ENCODE data around the gene P3H2. TPM values are rescaled to one million over a fixed set of nuclear protein-coding genes. Genes with fewer than 3 reads are reported as not detected.
"Not testable (repeated sequence)": the region's sequence is repeated elsewhere in the genome, so short reads cannot be mapped to it uniquely, and the experiment has no call there.

The P3H2 gene
- total RNA-seq, 1 donor from 2014 or later: 3.9 TPM

DNA sequence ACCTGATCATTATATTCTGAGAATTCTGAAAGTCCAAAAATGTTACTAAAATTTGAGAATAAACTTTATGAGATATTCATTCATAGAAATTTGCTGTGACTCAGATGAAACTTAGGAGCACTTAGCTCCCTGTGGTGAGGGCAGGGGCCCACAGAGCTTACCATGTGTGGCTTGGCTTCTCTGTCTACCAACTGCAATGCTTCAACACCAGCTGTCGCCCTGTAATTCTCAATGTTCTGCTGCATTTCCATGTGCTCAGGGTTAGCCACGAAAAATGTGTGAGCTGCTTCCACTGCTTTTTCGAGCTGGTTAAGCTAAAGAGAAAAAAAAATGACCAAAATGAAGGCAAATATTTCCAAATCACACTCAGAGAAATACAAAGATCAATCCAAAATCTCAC, 125.6 kb downstream of the P3H2 start:
- no peak for DNase-seq (ENCODE audit: low spot score)
- ATAC-seq: no peak

DNA sequence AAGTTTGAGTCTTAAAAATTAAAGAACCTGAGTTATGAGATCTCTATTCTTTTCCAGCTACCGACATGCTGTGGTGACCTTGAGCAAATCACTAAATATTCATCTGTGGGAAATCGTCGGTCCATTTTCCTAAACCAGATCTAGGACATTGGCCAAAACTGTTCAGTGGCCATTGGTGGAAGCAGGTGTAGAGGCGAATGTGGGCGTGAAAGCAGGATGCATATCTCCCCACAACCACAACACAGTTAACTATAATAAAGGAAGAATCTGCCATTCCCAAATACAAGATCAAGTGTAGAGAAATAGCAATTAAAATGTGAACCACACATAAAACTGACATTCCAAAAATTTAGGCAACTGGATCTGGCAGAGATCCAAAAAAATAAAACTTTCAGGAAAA, 129.9 kb downstream of the P3H2 start:
- ATAC-seq: no peak

DNA sequence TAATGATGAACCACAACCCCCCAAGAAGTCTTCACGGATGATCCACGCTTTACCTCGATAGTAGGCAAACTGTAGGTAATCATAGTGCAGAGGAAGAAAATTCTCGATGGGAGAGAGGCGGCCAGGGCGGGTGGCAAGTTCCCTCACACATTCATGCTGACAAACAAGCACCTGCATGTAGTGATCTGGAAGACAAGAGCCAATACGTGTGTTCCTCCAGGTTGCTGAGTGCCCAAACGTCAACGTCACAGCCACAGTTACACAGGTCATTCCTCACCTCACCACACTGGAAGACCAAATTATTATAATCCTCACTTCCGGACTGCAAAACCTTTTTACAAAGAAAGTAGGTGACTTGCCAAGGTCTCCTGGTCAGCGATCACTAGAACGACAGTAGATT, 131.8 kb downstream of the P3H2 start:
- DNase-seq (ENCODE audit: low spot score) (no peak), ATAC-seq (no peak)

More for the DNA sequence above, 129.9 kb downstream of the P3H2 start:
- no peak for DNase-seq (ENCODE audit: low spot score)

DNA sequence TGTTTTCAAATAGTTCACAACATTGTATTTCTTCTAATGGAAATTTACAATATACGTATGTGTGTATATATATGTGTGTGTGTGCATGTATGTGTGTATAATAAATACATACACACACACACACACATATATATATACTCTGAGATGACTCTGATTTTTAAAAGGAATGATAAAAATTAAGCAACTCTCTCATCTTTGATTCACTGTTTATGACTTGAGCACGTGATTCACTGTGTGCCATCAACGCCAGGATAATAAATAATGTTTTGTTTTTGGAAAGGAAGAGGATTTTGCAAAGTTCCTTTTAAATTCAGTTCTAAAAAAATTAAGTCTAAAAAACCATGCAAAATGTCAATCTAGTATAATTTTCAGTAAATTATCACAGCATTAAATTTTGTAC, 132.4 kb downstream of the P3H2 start:
- DNase-seq (ENCODE audit: low spot score) (no peak), ATAC-seq (no peak)

DNA sequence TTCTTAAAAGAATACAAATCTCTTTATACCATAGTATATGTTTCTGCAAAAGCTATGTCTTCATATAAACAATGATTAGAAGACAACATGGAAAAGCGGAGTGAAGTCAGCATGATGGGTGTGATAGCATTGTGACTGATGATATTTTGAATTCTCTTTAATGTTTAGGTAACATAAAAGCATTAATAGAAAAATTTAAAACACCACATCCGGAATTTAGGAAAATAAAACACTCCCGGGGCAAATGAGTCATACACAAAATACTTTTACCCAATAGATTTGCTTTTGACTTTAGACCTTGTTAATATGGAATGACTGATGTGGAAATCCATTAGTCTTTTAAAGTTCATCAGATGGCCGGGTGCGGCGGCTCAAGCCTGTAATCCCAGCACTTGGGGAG, 134.7 kb downstream of the P3H2 start:
- ATAC-seq (no peak), DNase-seq (ENCODE audit: low spot score) (no peak)

DNA sequence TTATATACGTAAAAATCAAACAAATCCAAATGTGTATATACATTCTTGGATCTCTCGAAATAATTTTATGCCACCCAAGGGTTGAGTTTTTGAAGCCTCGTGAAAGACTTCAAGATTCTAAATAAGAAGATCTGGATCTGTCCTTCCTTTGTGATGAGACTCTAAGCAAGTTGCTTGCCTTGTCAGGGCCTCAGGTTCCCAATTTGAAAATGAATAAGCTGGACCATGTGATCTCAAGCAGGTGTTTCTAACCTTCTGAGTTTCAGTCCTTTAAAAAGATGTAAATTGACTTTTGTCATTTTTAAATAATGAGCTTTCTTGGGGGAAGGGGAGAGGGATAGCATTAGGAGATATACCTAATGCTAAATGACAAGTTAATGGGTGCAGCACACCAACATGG, 137.1 kb downstream of the P3H2 start:
- ATAC-seq (no peak), DNase-seq (ENCODE audit: low spot score) (no peak)

DNA sequence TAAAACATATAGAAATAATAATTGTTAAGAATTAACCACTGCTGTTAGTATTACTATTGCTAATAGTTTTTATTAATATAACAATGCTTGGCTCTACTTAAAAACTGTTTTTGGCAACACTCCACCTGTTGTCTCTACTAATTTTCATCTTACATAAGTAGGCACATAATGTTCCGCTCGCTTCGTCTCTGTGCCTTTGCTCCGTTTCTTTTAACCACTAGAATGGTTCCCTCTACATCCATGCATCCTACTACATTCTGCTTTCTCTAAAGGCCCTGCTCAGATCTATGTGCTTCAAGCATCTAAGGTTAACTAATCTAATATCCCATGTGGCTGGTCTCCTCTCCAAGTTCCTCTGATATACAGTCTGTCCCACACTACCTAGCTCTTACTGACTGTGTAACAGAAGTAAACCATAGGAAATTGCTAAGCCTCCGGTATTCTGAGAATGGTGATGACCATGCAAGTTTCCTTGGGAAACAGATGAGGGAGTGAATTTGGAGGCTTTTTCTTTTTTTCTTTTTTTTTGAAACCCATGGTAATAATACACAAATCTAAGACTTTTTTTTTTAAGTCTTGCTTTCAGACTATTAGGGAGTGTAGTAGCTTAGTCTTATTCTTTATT, 138.3 kb downstream of the P3H2 start:
- ATAC-seq (no peak), DNase-seq (ENCODE audit: low spot score) (no peak)

DNA sequence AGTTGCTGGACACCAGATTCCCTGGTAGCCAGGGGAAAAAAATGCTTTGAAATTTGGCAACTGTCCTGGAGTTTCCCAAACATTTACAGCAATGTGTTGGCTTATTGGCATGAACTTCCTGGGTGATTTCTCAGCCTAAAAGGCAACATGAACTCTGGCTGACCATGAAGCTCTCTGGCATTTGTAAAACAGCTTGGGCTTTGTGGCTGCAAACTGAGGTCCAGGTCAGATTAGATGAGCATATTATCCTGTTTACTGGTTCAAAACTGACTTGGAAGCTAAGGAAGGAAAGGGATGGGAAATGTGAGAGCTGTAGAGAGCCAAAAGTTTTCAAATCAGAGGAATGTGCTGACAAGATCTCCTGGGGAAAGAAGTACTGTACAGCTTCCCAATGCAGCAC, 139.0 kb downstream of the P3H2 start:
- peak; percentile 76 for DNase-seq (ENCODE audit: low spot score)
- ATAC-seq: peak; percentile 95

DNA sequence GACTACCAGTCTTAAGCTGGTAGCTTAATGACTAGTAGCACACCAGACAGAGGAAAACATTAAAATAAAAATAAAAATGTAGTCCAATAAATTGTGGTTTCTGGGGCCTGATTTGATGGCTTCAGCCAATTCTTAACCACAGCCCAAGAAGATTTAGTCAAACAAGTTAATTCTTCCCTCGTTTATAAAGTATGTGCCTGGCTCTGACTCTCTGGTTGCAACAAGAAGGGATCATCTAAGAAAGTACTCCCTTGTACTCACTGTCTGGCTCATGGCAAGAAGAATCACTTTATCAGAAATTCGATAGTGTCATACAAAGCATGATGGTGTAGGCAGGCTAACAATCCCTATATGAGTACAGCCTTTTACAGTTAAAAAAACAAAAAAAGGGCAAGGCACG, 141.9 kb downstream of the P3H2 start:
- DNase-seq (ENCODE audit: low spot score): no peak

DNA sequence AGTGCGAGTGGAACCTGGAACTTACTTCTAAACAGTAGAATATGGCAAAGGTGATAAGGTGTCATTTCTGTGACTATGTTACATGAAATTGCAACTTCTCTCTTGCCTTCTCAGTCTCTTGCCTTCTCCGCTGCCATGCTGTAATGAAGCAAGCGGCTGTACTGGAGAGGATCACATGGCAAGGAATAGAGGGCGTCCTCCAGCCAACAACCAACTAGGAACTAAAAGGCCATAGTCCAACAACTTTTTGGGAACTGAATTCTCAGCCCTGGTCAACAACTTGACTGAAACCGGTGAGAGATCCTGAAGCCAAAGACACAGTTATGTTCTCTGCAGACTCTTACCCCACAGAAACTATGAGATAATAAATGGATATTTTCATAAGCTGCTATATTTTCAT, 143.5 kb downstream of the P3H2 start:
- ATAC-seq (peak; percentile 78), DNase-seq (ENCODE audit: low spot score) (peak; percentile 53)

More for the DNA sequence above, 141.9 kb downstream of the P3H2 start:
- no peak for ATAC-seq

DNA sequence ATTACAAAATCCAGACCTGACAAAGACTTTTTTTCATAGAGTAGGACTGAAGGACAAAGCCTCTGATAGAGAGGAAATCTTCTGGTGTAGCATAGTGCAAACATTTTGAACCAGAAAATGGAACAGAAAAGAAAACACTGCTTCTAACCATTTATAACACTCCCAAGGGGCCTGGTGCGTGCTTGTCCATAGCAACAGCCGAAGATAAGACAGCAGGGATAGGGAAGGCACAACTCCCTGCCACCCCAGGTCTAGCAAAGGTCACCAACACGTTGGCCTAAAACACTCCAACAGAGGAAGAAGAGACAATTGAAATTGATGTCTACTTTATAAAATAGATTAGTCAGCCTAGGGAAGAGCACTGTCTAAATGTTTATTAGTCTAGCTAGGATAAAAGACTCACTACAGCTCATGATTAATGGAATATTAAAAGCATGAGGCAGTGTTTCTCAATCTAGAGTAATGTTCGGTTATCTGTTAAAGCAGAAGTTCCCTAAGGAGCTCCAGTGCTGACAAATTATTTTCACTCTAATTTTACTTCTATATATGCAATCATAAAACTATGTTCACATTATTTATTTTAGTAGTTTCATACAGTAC, 145.2 kb downstream of the P3H2 start:
- no peak for ATAC-seq
- no peak for DNase-seq (ENCODE audit: low spot score)

DNA sequence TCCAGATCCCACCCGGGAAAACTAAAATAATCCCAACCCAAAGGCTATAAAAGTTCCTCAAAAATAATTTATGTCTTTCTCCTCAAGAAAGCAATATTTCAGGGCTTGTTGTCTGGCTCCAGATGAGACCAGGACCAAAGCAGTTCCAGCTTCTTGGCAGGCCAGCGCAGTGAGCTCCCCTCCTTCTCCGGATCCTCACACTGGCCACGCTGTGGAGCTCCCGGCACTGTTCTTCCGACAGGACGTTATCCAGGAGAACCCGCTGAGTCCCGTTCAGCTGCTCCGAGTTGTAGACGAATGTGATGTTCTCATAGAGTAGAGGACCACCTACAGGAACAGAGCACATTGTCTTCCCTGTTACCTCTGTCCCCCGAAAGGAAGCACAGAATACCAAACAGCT, 146.3 kb downstream of the P3H2 start:
- ATAC-seq: no peak
- no peak for DNase-seq (ENCODE audit: low spot score)

DNA sequence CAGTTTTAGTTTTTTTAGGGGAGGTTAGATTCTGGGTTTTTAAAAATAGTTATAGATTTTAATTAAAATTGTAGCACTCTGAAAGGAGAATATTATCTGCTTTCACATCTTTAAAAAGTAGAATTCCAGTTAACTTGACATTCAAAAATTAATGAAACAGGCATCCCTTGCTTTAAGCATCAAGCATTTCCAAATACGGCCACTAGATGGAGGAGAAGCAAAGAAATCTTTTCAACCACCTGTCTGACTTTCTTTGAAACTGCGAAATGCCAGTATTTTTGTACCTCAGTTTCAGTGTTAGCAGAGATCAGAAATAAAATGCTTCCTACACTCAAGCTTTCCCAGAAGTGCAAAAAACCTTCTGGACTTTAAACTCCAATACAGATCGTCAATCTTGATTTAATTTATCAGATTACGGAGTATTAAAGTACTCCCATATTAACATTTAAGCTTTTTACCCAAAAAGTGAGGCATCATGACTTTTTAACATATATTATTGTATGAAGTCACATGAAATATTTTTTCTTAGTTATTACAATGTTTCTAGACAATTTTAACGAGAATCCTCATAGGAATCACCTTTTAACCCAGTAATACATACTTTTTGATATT, 153.3 kb downstream of the P3H2 start:
- ATAC-seq: peak; percentile 83
- no peak for DNase-seq (ENCODE audit: low spot score)

DNA sequence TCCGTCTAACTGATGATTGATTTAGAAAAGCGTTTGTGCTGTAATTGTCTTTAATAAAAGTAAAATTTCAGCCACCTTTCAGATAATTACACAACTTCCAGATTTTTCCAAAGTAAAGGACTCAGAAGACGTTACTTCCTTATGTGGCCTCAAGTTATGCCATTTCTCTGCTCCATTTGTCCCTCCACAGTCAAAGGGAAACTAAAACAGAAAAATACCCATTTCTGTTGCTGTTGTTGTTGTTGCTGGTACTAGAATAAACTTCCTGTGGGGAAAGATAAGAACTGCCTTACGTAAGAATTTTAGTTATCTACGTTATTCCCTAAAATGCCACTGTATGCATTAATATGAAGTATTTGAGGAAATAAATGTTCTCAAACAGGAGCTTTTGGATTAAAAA, 153.9 kb downstream of the P3H2 start:
- DNase-seq (ENCODE audit: low spot score) (no peak), ATAC-seq (no peak)

DNA sequence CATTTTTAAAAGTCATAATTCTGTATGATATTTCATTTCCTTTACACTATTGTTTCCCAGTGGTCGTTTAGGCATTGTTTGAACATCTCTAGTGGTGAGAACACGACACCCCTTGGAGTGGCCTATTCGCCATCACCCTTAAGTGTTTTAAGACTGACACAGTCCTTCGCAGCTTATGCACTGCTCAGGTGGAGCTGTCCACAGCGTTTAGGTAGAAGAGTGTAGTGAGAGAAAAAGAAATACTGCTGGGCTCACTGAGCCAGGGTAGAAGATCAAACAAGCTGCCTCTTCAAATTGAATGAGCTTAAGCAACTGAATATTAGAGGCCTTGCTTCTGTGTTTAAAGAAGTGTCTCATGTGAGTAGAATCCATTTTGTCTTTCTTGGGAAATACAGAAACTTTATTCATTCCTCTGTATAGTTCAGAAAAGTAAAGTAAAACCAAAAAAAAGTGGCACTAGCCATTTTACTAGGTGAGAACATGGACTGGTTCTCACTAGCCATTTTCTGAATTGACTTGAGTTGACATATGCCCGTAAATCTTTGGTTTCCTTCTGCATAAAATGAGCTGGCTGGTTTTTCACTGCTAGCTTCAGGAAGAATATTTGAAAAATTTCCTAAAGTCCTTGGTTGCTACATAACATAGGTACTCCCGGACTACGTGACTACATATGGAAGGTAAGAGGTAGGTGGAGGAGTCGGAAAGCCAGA, 155.9 kb downstream of the P3H2 start:
- DNase-seq (ENCODE audit: low spot score) (no peak), ATAC-seq (no peak)

DNA sequence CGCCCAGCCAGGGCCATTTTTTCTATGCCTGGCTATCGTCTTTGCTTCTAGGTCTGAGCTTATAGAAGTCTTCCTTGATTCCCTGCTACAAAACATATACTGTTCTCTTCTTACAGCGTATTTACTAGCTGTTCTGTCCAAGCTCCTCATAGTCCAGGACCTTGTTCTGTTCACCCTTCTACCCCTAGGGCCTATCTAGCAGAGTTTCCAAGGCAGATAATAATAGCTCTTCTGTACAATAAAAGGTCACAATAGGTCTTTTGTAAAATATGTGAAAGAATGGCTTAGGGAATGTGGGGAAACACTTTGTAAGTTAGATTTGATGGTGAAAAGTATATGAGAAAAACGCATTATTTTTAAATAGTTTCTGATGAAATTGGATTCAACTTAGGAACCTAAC, 158.2 kb downstream of the P3H2 start:
- no peak for DNase-seq (ENCODE audit: low spot score)
- ATAC-seq: no peak

DNA sequence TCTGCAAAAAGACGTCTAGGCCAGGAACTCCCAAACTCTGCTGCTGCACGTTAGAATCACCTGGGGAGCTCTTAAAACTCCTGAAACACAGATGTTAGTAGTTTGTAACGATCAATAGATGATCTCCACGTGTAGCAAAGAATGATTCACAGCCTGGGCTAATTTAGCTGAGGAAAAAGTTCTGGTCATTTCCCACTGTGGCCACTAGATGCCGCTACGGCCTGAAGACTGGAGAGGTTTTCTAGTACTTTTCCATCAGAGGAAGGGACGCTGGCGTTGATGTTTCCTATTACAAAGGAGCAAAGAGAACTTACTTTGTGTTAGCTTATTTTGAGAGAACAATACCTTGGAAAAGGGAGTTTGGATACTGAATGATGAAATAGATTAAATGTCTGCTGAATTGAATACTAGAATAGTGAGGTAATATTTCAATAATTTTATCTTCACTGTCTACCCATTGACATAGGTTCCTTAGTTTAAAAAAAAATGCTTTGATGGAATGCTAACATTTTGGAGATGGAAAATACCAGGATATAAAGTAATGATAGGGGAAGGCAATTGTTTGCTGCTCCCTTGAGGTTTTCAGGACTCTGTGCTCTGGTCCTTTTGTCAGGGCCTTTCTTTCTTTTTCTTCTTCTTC, 159.1 kb downstream of the P3H2 start:
- peak; percentile 70 for DNase-seq (ENCODE audit: low spot score)
- peak; percentile 97 for ATAC-seq

DNA sequence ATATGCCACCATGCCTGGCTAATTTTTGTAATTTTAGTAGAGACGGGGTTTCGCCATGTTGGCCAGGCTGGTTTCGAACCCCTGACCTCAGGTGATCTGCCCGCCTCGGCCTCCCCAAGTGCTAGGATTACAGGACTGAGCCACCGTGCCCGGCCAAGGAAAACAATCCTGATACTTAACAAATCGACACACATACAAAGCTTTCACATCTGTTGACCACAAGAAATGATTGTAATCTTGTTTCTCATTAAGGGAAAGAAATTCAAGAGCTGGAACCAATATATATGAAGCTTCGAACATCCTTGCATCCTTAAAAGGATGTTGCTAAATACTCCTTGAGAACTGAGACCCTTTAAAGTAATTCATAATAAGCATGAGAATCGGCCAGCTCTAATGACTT, 159.6 kb downstream of the P3H2 start:
- ATAC-seq; DNase-seq (ENCODE audit: low spot score): not testable (repeated sequence)

DNA sequence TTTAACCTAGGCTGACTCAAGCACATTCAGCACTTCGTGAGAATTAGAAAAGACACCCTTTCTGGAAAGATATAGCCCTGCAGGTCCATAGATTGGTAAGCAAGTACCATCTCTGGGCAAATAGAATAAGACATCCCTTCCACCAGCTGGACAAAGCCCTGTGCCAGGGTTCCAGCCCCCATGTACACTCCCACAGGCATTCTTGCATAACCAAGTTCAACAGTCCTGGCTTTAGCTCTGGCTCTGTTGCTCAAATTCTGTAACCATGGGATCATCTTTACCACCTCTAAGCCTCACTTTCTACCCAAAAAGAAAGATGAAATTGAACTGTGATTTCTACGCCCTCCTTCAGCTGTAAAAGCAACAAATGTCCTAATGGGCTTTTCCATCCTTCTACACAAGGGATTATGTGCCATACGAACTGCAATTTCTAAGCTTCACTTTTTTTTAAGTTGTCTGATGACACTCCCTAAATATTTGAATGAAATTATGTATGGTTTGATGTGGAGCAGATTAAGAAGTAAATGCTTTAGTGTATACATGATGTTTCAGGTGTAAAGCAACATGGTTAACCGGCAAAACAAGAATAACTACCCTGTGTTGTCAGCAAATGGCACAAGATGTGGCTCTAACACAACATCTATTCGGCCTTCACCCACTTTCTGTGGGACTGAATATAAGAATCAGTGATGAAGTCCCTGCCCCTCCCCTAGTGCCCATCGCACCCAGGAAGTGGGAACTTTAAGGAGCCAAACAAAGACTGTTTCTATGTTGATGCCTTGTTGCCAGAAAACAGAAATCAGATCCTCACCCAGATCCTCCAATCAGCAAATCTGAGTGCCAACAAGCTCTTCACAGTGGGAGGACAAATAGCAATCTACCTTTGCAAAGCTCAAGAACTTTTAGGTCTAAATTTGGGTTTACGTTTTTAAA, 165.7 kb downstream of the P3H2 start:
- DNase-seq (ENCODE audit: low spot score) (peak; percentile 51), ATAC-seq (peak; percentile 86)

DNA sequence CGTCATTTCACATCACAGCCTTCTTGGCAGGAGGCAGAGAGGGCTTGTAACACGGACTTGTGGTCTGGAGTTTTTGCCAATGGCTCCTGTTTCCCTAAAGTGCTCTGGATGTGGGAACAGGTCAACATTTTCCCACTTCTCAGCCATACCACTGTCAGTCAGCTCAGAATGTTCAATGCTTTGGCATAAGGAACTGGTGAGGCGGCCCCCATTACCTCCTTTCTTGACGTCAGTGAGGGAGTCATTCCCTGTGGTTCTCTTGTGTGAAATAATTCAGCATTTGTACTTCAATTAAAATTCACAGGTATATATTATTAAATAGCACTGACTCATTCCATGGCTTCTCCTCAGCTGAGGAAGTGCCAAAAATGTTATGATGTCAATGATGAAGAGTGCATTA, 167.1 kb downstream of the P3H2 start:
- DNase-seq (ENCODE audit: low spot score): no peak
- ATAC-seq: no peak
